Stomach (tissue), 4 donors: ENCODE results near the gene ZNF410.

Source experiments
- CTCF ChIP-seq, 7 experiments: fragments of 450-650 bp in 4 of 7; fragments of 200-600 bp in 3 of 7; sonication (generic) in 3 of 7; IDR thresholded peaks; one replicate each; pipeline ENCODE4 v1.5.1; 2016 to 2019; ENCODE audit warnings: antibody characterized with exemption in 7 of 7, control low read depth in 2 of 7, mild to moderate bottlenecking in 1 of 7
- EP300 ChIP-seq: sonication (generic); formaldehyde crosslinking; IDR thresholded peaks from one replicate; pipeline ENCODE4 v1.6.1; 2017; ENCODE audit warnings: antibody characterized with exemption
- POLR2AphosphoS5 ChIP-seq, 3 donors: sonication (generic); formaldehyde crosslinking; IDR thresholded peaks; one replicate each; pipeline ENCODE4 v1.6.1; 2016; ENCODE audit warnings: antibody characterized with exemption in 3 of 3

GRCh38 chr14:73903028-73903427 lies 16.4 kb downstream of the ZNF410 start:
- no peak for TF ChIP-seq CTCF (IDR thresholded peaks at IDR 0.05)
- no peak for TF ChIP-seq EP300
- TF ChIP-seq POLR2AphosphoS5 (IDR thresholded peaks at IDR 0.05): no peak
